Osteocyte (in vitro differentiated cells): Measurements from ENCODE around the gene NMUR2. TPM values are rescaled to one million over a fixed set of nuclear protein-coding genes. Genes with fewer than 3 reads are reported as not detected.

Source experiments
- DNase-seq: peaks from one replicate; pipeline ENCODE4 v3.0.0; 2021; ENCODE audit warnings: mixed read lengths; ENCODE audit not compliant: unreplicated experiment; ENCODE audit errors: extremely low spot score
- H3K27ac Mint-ChIP-seq: one replicate; pipeline ENCODE4 v1.8.0; 2021; ENCODE audit warnings: mild to moderate bottlenecking, mixed read lengths; ENCODE audit not compliant: unreplicated experiment
- H3K27me3 Mint-ChIP-seq: one replicate; pipeline ENCODE4 v1.8.0; 2021; ENCODE audit warnings: mixed read lengths; ENCODE audit not compliant: unreplicated experiment
- H3K36me3 Mint-ChIP-seq: one replicate; pipeline ENCODE4 v1.8.0; 2021; ENCODE audit warnings: mixed read lengths; ENCODE audit not compliant: unreplicated experiment
- H3K4me1 Mint-ChIP-seq: one replicate; pipeline ENCODE4 v1.8.0; 2021; ENCODE audit warnings: mixed read lengths; ENCODE audit not compliant: unreplicated experiment
- H3K4me3 Mint-ChIP-seq: one replicate; pipeline ENCODE4 v1.8.0; 2021; ENCODE audit warnings: mild to moderate bottlenecking, moderate library complexity, mixed read lengths; ENCODE audit not compliant: unreplicated experiment
- H3K9me3 Mint-ChIP-seq: one replicate; pipeline ENCODE4 v1.8.0; 2021; ENCODE audit warnings: mixed read lengths; ENCODE audit not compliant: unreplicated experiment
- total RNA-seq: library from RNA; stranded (reverse); gene quantifications from 2 replicates; pipeline ENCODE4 v1.2.1, GENCODE V29; 2021
- TF ChIP-seq, protein P1 (sequence below): fragments of 200-600 bp; sonication (generic); IDR thresholded peaks from 2 replicates; pipeline ENCODE4 v1.5.0; 2021; ENCODE audit warnings: antibody characterized with exemption, mild to moderate bottlenecking, moderate library complexity

The NMUR2 gene
- total RNA-seq, 1 donor from 2014 or later = not detected

DNA sequence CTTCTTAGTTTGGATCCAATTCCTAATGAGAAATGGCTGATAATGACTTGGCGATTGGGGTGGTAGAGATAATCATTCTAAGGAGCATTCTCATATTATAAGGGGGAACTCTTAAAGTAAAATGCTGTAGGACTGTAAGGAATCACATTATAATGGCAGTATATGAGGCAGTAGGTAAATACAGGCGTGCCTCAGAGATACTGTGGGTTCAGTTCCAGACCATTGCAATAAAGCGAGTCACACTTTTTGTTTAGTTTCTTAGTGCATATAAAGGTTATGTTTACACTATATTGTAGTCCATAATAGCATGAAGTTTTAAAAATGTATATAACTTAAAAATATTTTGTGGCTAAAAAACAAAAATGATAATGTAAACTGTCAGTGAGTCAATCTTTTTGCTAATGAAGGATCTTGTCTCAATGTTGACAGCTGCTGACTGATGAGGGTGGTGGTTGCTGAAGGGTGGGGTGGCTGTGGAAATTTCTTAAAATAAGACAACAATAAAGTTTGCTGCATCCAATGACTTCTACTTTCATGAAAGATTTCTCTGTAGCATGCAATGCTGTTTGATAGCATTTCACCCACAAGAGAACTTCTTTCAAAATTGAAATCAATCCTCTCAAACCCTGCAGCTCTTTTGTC is 15.8 kb downstream of the NMUR2 start:
- TF ChIP-seq, protein P1, sequence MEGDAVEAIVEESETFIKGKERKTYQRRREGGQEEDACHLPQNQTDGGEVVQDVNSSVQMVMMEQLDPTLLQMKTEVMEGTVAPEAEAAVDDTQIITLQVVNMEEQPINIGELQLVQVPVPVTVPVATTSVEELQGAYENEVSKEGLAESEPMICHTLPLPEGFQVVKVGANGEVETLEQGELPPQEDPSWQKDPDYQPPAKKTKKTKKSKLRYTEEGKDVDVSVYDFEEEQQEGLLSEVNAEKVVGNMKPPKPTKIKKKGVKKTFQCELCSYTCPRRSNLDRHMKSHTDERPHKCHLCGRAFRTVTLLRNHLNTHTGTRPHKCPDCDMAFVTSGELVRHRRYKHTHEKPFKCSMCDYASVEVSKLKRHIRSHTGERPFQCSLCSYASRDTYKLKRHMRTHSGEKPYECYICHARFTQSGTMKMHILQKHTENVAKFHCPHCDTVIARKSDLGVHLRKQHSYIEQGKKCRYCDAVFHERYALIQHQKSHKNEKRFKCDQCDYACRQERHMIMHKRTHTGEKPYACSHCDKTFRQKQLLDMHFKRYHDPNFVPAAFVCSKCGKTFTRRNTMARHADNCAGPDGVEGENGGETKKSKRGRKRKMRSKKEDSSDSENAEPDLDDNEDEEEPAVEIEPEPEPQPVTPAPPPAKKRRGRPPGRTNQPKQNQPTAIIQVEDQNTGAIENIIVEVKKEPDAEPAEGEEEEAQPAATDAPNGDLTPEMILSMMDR = no peak
- Mint-ChIP-seq H3K9me3 (peaks cover 3% of the 10 kb centered on the region), H3K4me1 (no peaks in the 10 kb centered on the region), H3K36me3 (no peaks in the 10 kb centered on the region), H3K27ac (no peak overlapping the region), H3K4me3 (no peak overlapping the region), H3K27me3 (no peaks in the 10 kb centered on the region)
- DNase-seq = no peak

DNA sequence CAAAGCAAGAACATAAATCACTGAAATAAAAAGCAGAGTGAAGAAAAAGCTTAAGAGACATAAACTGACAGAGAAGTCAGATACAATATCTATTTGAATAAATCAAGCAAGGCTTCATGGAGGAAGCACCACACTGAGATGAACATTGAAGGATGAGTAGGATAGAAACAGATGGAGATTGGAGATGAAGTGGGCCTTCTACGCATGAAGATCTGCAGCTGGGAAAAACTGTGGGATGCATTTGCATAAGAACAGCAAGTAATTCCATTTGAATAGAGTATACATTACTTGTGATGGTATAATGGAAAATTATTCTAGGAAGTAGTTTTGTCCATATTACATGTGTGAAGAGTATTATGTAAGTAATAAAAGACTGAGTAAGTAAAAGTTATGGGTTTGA is 16.5 kb downstream of the NMUR2 start:
- Mint-ChIP-seq H3K36me3 (no peaks in the 10 kb centered on the region), H3K27ac (no peak overlapping the region), H3K4me1 (no peaks in the 10 kb centered on the region), H3K4me3 (no peak overlapping the region), H3K27me3 (no peaks in the 10 kb centered on the region), H3K9me3 (peaks cover 3% of the 10 kb centered on the region)
- TF ChIP-seq, protein P1 = no peak
- DNase-seq = no peak

DNA sequence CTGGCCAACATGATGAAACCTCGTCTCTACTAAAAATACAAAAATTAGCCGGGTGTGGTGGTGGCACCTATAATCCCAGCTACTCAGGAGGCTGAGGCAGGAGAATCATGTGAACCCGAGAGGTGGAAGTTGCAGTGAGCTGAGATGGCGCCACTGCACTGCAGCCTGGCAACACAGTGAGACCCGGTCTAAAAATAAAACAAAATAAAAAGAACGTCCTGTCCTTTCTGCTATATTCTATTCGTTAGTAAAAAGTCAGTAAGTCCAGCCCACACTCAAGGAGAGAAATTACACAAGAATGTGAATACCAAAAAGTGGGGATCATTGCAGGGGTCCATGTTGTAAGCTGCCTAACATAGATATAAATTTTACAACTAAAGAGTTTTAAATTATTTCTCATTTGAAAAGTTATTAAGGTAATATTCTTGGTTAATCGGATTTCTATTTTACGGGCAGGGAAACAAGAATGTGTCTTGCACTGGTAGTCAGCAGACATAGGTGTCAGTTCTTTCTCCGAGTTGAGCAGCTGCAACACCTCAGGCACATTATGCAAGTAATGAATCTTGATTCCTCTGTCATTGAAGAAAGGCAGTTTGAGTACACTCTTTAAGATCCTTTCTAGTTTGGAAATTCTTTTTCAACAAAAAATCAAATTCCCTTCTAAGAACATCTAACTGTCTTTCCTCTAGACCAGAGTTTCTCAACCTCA is 24.5 kb downstream of the NMUR2 start:
- Mint-ChIP-seq H3K9me3 (no peaks in the 10 kb centered on the region), H3K27ac (no peak overlapping the region), H3K4me3 (no peak overlapping the region), H3K4me1 (no peaks in the 10 kb centered on the region), H3K27me3 (no peaks in the 10 kb centered on the region), H3K36me3 (no peaks in the 10 kb centered on the region)
- DNase-seq = no peak
- TF ChIP-seq, protein P1 = no peak

DNA sequence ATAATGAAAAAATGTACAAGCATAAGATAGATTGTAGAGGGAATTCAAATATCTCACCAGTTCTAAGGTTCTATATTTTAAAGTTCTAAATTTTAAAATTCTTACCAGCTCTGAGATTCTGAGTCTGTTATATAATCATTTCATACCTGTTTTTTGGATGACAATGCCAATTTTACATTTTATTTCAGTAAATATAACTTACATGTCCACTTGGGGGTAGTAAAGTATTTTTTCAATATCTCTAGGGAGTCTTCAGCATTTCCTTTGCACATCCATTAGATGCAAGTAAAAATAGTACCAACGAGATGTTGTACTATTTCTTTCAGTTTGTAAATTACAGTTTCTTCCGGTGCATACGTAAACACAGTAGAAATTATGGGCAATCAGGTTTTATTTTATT is 25.7 kb downstream of the NMUR2 start:
- no peaks in the 10 kb centered on the region for H3K9me3 Mint-ChIP-seq
- TF ChIP-seq, protein P1 = no peak
- H3K4me1 Mint-ChIP-seq = no peaks in the 10 kb centered on the region
- no peaks in the 10 kb centered on the region for H3K36me3 Mint-ChIP-seq
- H3K27ac Mint-ChIP-seq = no peak overlapping the region
- no peaks in the 10 kb centered on the region for H3K27me3 Mint-ChIP-seq
- no peak for DNase-seq
- no peak overlapping the region for H3K4me3 Mint-ChIP-seq

DNA sequence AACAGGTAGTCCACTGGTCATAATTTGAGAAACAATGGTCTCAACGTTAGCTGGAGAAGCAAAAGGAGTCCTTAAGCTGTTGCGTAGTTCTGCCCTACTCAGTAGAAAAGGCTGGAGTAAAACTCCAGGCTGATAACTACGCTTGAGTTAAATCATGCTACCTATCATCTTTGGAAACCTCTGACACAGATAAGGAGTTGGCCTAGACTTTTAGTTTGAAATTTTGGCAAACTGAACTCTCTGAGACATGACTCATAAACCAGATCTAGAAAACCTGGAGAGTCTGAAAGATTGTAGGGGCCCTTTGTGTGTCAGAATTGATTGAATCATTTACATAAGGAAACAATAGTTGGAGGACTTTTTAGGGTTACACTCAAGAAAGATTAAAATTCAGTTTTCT is 26.3 kb downstream of the NMUR2 start:
- no peaks in the 10 kb centered on the region for H3K27me3 Mint-ChIP-seq
- H3K27ac Mint-ChIP-seq = no peak overlapping the region
- TF ChIP-seq, protein P1 = no peak
- H3K4me3 Mint-ChIP-seq = no peak overlapping the region
- H3K9me3 Mint-ChIP-seq = no peaks in the 10 kb centered on the region
- H3K36me3 Mint-ChIP-seq = no peaks in the 10 kb centered on the region
- no peak for DNase-seq
- no peaks in the 10 kb centered on the region for H3K4me1 Mint-ChIP-seq
